Measurements from ENCODE around the gene DAB2IP. TPM values are rescaled to one million over a fixed set of nuclear protein-coding genes. Genes with fewer than 3 reads are reported as not detected.

Gene DAB2IP
- total and polyA plus RNA-seq, 2 of the 4 experiments (the other 2 are of a cell fraction): 5.6 to 17.2 TPM

DNA sequence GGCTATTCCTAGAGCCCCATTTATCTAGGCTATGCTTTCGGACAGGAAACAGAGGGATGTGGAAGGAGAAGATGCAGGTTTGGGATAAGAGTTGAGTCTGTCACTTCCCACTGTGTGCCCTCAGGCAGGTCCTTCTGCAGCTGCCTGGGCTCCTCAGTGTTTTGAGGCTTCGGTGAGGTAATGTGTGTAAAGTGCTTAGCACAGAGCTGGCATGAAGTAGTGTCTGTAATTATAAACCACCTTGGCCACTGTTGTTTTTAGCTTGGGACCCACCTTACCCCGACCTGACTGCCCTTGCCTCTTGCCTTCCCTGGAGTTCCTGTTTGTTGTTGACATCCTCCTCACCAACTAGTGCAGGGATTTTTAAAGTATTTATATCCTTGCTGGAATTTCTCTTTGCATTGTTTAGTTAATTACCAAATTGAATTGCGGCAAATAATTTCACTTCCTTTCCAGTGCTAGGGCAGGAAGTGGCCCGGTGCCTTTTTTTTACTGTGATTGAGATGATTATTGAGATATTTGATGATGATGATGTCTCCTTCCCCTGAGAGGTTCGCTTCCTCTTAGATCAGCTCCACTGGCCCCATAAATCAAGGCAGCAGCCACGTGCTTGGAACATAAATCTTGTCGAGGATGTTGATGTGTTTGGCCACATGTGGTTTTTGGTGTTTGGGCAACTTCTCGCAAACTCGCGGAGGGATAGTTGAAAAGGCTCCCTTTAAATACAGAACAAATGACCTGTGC is 38.3 kb upstream of the DAB2IP start:
- Histone ChIP-seq H3K9me3 (ENCODE audit: control insufficient read depth, insufficient read depth, low read length) (no peaks in the 10 kb centered on the region), H2AK5ac (ENCODE audit: low read depth, low read length) (no peak overlapping the region), H2BK15ac (ENCODE audit: low read depth, low read length) (no peak overlapping the region), H3K4me3 (ENCODE audit: insufficient read depth, low read depth, low read length) (no peak overlapping the region), H3K14ac (replicated peaks; ENCODE audit: low read depth, low read length) (no peak overlapping the region; the same call in 1 of the 2 replicates), H3K23ac (ENCODE audit: low read depth, low read length) (peak overlapping the region; percentile 74; the same call in 1 of the 2 replicates), H3K27ac (ENCODE audit: insufficient read depth, low read length) (no peak overlapping the region), H2AK9ac (replicated peaks; ENCODE audit: low read depth, low read length, poor library complexity) (no peak overlapping the region), H3K79me1 (ENCODE audit: low read depth in 1 of 2, low read length in 2 of 2) (peaks cover 5 to 9% of the 10 kb centered on the region in 2 experiments; a peak in 2 of 4 replicates), H2BK120ac (ENCODE audit: low read depth, low read length) (no peak overlapping the region), H2AFZ (replicated peaks; ENCODE audit: low read length, poor library complexity) (no peak overlapping the region), H4K20me1 (ENCODE audit: insufficient read depth, low read length) (peaks cover 26% of the 10 kb centered on the region; the same call in 1 of the 2 replicates), H3K27me3 (ENCODE audit: control insufficient read depth, insufficient read depth, low read length) (peaks cover 2% of the 10 kb centered on the region), H3K18ac (ENCODE audit: low read depth, low read length) (no peak overlapping the region), H4K91ac (ENCODE audit: insufficient read depth, low read depth, low read length) (no peak overlapping the region), H4K5ac (ENCODE audit: low read depth, low read length) (no peak overlapping the region), H2BK5ac (ENCODE audit: low read depth, low read length, poor library complexity, severe bottlenecking) (no peak overlapping the region), H3K9ac (ENCODE audit: low read depth, low read length) (no peak overlapping the region), H4K8ac (ENCODE audit: low read depth in 2 of 2, low read length in 2 of 2) (no peak overlapping the region), H3K9me1 (ENCODE audit: insufficient read depth, low read length) (peaks cover 11% of the 10 kb centered on the region), H3K36me3 (ENCODE audit: control insufficient read depth, insufficient read depth, low read length) (no peaks in the 10 kb centered on the region), H3K4ac (ENCODE audit: low read depth, low read length) (no peak overlapping the region), H3K56ac (ENCODE audit: extremely low read depth, insufficient read depth, low read length) (no peak overlapping the region), H2BK20ac (ENCODE audit: low read depth, low read length) (no peak overlapping the region), H3K4me2 (ENCODE audit: low read depth, low read length) (no peak overlapping the region), H3K4me1 (ENCODE audit: control insufficient read depth, insufficient read depth, low read length) (peaks cover 10% of the 10 kb centered on the region; the same call in 1 of the 2 replicates)
- ATAC-seq (ENCODE audit: low read depth) (no peak), DNase-seq (no peak)
- in situ Hi-C loops (cut with MboI; ENCODE audit: low sequenced_read_pairs): no loop called here
- dilution Hi-C loops (cut with HindIII; ENCODE audit: low sequenced_read_pairs, unreplicated experiment): no loop called here
- TF ChIP-seq BHLHE40 (IDR thresholded peaks at IDR 0.05; ENCODE audit: low read depth, low read length): peak; percentile 31; the same call in 1 of the 2 replicates
- TF ChIP-seq RCOR1 (IDR thresholded peaks at IDR 0.05; ENCODE audit: insufficient replicate concordance, low read length): no peak
- no TSS peak for BruUV-seq (replicated peaks)
- WGBS, 2 experiments (ENCODE audit: extremely low coverage in 2 of 2, insufficient read length in 1 of 2): no CpG with 5 or more reads among the region's 11 CpGs
- ChIA-PET CTCF (interaction anchor here (1.0 kb wide), 1 partner anchor 8 kb away, joined by 3 read pairs; no protein-coding TSS in a partner anchor), POLR2A (ENCODE audit: unreplicated experiment) (no interaction called here)
- intact Hi-C loops (cut with micrococcal nuclease): no loop called here
